Astrocyte (in vitro differentiated cells and primary cell): Measurements from ENCODE around the gene ANKRD40. TPM values are rescaled to one million over a fixed set of nuclear protein-coding genes. Genes with fewer than 3 reads are reported as not detected.

Source experiments
- DNase-seq: peaks from one replicate; pipeline ENCODE4 v3.0.0-alpha.2; 2010; ENCODE audit warnings: low read depth
- FAIRE-seq: peaks from 2 replicates; lab custom pipeline; 2011; peaks lifted over from hg19 to GRCh38; lab: Jason Lieb, UNC
- H2AFZ ChIP-seq: 2 replicates; pipeline ENCODE4 v1.6.0; 2012; ENCODE audit warnings: low read depth, low read length, inconsistent platforms
- H3K27ac ChIP-seq: 2 replicates; pipeline ENCODE4 v1.5.1; 2011; ENCODE audit warnings: low read depth, low read length, inconsistent platforms
- H3K27me3 ChIP-seq: 2 replicates; pipeline ENCODE4 v1.6.0; 2011; ENCODE audit warnings: low read length, inconsistent platforms; ENCODE audit not compliant: insufficient read depth
- H3K36me3 ChIP-seq: 2 replicates; pipeline ENCODE4 v1.5.1; 2011; ENCODE audit warnings: low read length, inconsistent platforms; ENCODE audit not compliant: insufficient read depth
- H3K4me1 ChIP-seq: 2 replicates; pipeline ENCODE4 v1.5.1; 2011; ENCODE audit warnings: low read length, inconsistent platforms; ENCODE audit not compliant: insufficient read depth
- H3K4me2 ChIP-seq: 2 replicates; pipeline ENCODE4 v1.6.0; 2012; ENCODE audit warnings: low read length, inconsistent platforms
- H3K4me3 ChIP-seq: 2 replicates; pipeline ENCODE4 v1.5.1; 2011; ENCODE audit warnings: low read depth, mild to moderate bottlenecking, low read length, inconsistent platforms; ENCODE audit not compliant: insufficient read depth
- H3K79me2 ChIP-seq: 2 replicates; pipeline ENCODE4 v1.6.0; 2012; ENCODE audit warnings: mild to moderate bottlenecking, low read length, inconsistent platforms; ENCODE audit not compliant: insufficient read depth
- H3K9ac ChIP-seq: 2 replicates; pipeline ENCODE4 v1.6.0; 2012; ENCODE audit warnings: mild to moderate bottlenecking, low read length, inconsistent platforms
- H3K9me3 ChIP-seq: 2 replicates; pipeline ENCODE4 v1.5.1; 2012; ENCODE audit warnings: low read depth, mild to moderate bottlenecking, low read length, inconsistent platforms; ENCODE audit not compliant: insufficient read depth
- H4K20me1 ChIP-seq: 2 replicates; pipeline ENCODE4 v1.6.0; 2012; ENCODE audit warnings: low read length, inconsistent platforms; ENCODE audit not compliant: insufficient read depth
- H3K27ac Mint-ChIP-seq: one replicate; pipeline ENCODE4 v1.8.0; 2021; ENCODE audit warnings: mild to moderate bottlenecking, mixed read lengths; ENCODE audit not compliant: unreplicated experiment
- H3K27me3 Mint-ChIP-seq: one replicate; pipeline ENCODE4 v1.8.0; 2021; ENCODE audit warnings: low read depth, mixed read lengths; ENCODE audit not compliant: unreplicated experiment
- H3K36me3 Mint-ChIP-seq: one replicate; pipeline ENCODE4 v1.8.0; 2021; ENCODE audit warnings: low read depth, mixed read lengths; ENCODE audit not compliant: unreplicated experiment
- H3K4me1 Mint-ChIP-seq: one replicate; pipeline ENCODE4 v1.8.0; 2021; ENCODE audit warnings: low read depth, mixed read lengths; ENCODE audit not compliant: unreplicated experiment
- H3K4me3 Mint-ChIP-seq: one replicate; pipeline ENCODE4 v1.8.0; 2021; ENCODE audit warnings: mild to moderate bottlenecking, moderate library complexity, mixed read lengths; ENCODE audit not compliant: unreplicated experiment
- H3K9me3 Mint-ChIP-seq: one replicate; pipeline ENCODE4 v1.8.0; 2021; ENCODE audit warnings: mild to moderate bottlenecking, mixed read lengths; ENCODE audit not compliant: unreplicated experiment
- EZH2 ChIP-seq: IDR thresholded peaks from 2 replicates; pipeline ENCODE4 v1.6.1; 2012; ENCODE audit warnings: mild to moderate bottlenecking, low read length, inconsistent platforms; ENCODE audit not compliant: insufficient read depth
- total RNA-seq: library from RNA; stranded (reverse); gene quantifications from 2 replicates; pipeline ENCODE4 v1.2.1, GENCODE V29; 2021
- TF ChIP-seq, protein P1 (sequence below): IDR thresholded peaks from 2 replicates; pipeline ENCODE4 v1.5.1; 2011; ENCODE audit warnings: low read depth, mild to moderate bottlenecking, inconsistent platforms, low read length, moderate library complexity; ENCODE audit not compliant: insufficient read depth

ANKRD40 gene
- total RNA-seq, 1 donor from 2014 or later, result 38.3 TPM

DNA sequence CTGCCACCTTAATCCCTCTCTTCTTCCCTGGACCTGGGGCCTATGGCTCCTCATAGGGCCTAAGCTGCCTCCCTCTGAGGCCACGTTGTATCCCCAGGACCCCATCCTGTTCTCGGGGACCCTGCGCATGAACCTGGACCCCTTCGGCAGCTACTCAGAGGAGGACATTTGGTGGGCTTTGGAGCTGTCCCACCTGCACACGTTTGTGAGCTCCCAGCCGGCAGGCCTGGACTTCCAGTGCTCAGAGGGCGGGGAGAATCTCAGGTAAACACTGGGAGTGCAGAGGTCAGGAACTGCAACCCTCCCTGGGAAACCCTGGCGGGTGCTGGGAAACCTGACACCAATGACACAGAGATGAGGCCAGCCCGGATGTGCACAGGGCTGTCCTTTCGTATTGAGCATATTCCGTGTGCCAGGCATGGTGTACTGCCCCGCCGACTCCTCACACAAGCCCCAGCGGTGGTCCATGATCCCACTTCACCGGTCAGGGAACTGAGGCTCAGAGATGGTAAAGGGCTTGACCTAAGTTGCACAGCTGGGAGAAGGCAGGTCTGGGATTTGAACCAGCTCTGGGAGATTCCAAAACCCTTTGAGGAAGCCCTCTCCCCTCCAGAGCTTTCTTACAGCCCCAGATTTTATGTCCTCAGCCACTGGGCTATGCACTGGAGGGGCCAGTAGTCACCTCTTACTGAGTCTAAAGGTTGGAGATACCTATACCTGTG lies 22.9 kb downstream of the ANKRD40 start:
- Histone ChIP-seq H3K36me3 (no peaks in the 10 kb centered on the region), H3K9ac (no peak overlapping the region), H3K9me3 (no peaks in the 10 kb centered on the region), H3K4me3 (no peak overlapping the region), H3K27me3 (no peaks in the 10 kb centered on the region), H3K4me1 (peaks cover 27% of the 10 kb centered on the region), H2AFZ (no peak overlapping the region), H3K27ac (no peak overlapping the region), H3K4me2 (no peak overlapping the region), H3K79me2 (no peaks in the 10 kb centered on the region), H4K20me1 (no peaks in the 10 kb centered on the region)
- H3K36me3 Mint-ChIP-seq, result no peaks in the 10 kb centered on the region
- TF ChIP-seq, protein P1, sequence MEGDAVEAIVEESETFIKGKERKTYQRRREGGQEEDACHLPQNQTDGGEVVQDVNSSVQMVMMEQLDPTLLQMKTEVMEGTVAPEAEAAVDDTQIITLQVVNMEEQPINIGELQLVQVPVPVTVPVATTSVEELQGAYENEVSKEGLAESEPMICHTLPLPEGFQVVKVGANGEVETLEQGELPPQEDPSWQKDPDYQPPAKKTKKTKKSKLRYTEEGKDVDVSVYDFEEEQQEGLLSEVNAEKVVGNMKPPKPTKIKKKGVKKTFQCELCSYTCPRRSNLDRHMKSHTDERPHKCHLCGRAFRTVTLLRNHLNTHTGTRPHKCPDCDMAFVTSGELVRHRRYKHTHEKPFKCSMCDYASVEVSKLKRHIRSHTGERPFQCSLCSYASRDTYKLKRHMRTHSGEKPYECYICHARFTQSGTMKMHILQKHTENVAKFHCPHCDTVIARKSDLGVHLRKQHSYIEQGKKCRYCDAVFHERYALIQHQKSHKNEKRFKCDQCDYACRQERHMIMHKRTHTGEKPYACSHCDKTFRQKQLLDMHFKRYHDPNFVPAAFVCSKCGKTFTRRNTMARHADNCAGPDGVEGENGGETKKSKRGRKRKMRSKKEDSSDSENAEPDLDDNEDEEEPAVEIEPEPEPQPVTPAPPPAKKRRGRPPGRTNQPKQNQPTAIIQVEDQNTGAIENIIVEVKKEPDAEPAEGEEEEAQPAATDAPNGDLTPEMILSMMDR, result no peak
- TF ChIP-seq EZH2, result no peak
- no peaks in the 10 kb centered on the region for H3K9me3 Mint-ChIP-seq
- no peak for DNase-seq
- no peak overlapping the region for H3K4me3 Mint-ChIP-seq
- no peak overlapping the region for H3K27ac Mint-ChIP-seq
- peaks cover 18% of the 10 kb centered on the region for H3K27me3 Mint-ChIP-seq
- no peak for FAIRE-seq
- H3K4me1 Mint-ChIP-seq, result peaks cover 24% of the 10 kb centered on the region

DNA sequence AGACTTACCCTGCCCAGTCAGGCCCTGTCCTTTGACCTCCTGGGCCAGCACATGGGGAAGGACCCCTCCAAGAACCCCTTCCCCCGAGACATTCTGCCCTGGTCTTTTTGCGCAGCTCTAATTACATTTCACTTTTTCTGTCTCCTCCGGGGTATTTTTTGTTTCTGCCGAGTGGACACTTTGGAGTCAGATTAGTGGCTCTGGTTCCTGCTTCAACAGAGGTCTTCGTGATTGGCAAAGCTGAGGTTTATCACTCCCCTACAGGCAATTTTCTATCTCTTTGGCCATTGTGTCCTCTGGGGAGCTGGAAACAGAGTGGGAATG lies 23.5 kb downstream of the ANKRD40 start:
- H3K27me3 ChIP-seq, result no peaks in the 10 kb centered on the region
- Mint-ChIP-seq H3K9me3 (no peaks in the 10 kb centered on the region), H3K36me3 (no peaks in the 10 kb centered on the region), H3K4me3 (no peak overlapping the region), H3K27ac (no peak overlapping the region), H3K4me1 (peaks cover 21% of the 10 kb centered on the region), H3K27me3 (peaks cover 23% of the 10 kb centered on the region)
- H4K20me1 ChIP-seq, result no peaks in the 10 kb centered on the region
- no peaks in the 10 kb centered on the region for H3K79me2 ChIP-seq
- no peak overlapping the region for H2AFZ ChIP-seq
- no peak for FAIRE-seq
- TF ChIP-seq, protein P1, result no peak
- TF ChIP-seq EZH2, result no peak
- no peak overlapping the region for H3K9ac ChIP-seq
- no peak overlapping the region for H3K4me2 ChIP-seq
- H3K27ac ChIP-seq, result no peak overlapping the region
- no peak for DNase-seq
- no peaks in the 10 kb centered on the region for H3K36me3 ChIP-seq
- H3K9me3 ChIP-seq, result no peaks in the 10 kb centered on the region
- no peak overlapping the region for H3K4me3 ChIP-seq
- peaks cover 21% of the 10 kb centered on the region for H3K4me1 ChIP-seq
